GM12864 (cell line): ENCODE measurements around the gene SPPL3.

Experiments
- DNase-seq: peaks from one replicate; pipeline ENCODE4 v3.0.0-alpha.2; 2011; ENCODE audit warnings: low read depth
- H3K4me3 ChIP-seq: 2 replicates; pipeline ENCODE4 v1.5.1; 2011; ENCODE audit warnings: mild to moderate bottlenecking, low read depth, low read length, control low read depth
- CTCF ChIP-seq: IDR thresholded peaks from 2 replicates; pipeline ENCODE4 v1.5.1; 2011; ENCODE audit warnings: low read depth, mild to moderate bottlenecking, moderate library complexity, low read length, control low read depth, inconsistent platforms; ENCODE audit errors: missing control alignments

SPPL3 gene

GRCh38 chr12:120941412-120941811 lies 37.3 kb upstream of the SPPL3 start:
- DNase-seq = no peak
- H3K4me3 ChIP-seq = no peak overlapping the region
- no peak for TF ChIP-seq CTCF

GRCh38 chr12:120940799-120941198 lies 36.6 kb upstream of the SPPL3 start:
- no peak for DNase-seq
- no peak overlapping the region for H3K4me3 ChIP-seq
- TF ChIP-seq CTCF = no peak

- DNase-seq = no peak
- TF ChIP-seq CTCF = no peak
- H3K4me3 ChIP-seq = no peak overlapping the region
These were observed 35.8 kb upstream of the SPPL3 start for GRCh38 chr12:120940006-120940405.

GRCh38 chr12:120939523-120939922 lies 35.4 kb upstream of the SPPL3 start:
- TF ChIP-seq CTCF = no peak
- H3K4me3 ChIP-seq = no peak overlapping the region
- DNase-seq = no peak

GRCh38 chr12:120938496-120938895 lies 34.3 kb upstream of the SPPL3 start:
- TF ChIP-seq CTCF = no peak
- H3K4me3 ChIP-seq = no peak overlapping the region
- no peak for DNase-seq

GRCh38 chr12:120936197-120936596 lies 32.0 kb upstream of the SPPL3 start:
- no peak for TF ChIP-seq CTCF
- H3K4me3 ChIP-seq = no peak overlapping the region
- no peak for DNase-seq

- no peak for DNase-seq
- TF ChIP-seq CTCF = no peak
- no peak overlapping the region for H3K4me3 ChIP-seq
These were observed 29.6 kb upstream of the SPPL3 start for GRCh38 chr12:120933786-120934185.
